ENCODE results near the gene ELOVL6.

- TF ChIP-seq POLR2A (IDR thresholded peaks at IDR 0.05; ENCODE audit: low read depth, low read length) (no peak), CTCF (conservative IDR thresholded peaks at IDR 0.05; ENCODE audit: low read depth, low read length) (no peak), CHD1 (IDR thresholded peaks at IDR 0.05; ENCODE audit: low read depth, low read length) (no peak), RAD21 (IDR thresholded peaks at IDR 0.05; ENCODE audit: low read length) (no peak), RFX5 (IDR thresholded peaks at IDR 0.05; ENCODE audit: low read depth, low read length) (no peak)
Measured at GRCh38 chr4:110197529-110198042, 829 bp downstream of the ELOVL6 start.
